Measurements from ENCODE around the gene RND2. TPM values are rescaled to one million over a fixed set of nuclear protein-coding genes. Genes with fewer than 3 reads are reported as not detected.

Gene RND2
- total RNA-seq, 1 donor from 2014 or later = under 0.01 TPM

- no peaks in the 10 kb centered on the region for H3K27me3 ChIP-seq (ENCODE audit: control insufficient read depth, insufficient read depth, low read length)
- no peak for TF ChIP-seq CTCF (IDR thresholded peaks at IDR 0.05; ENCODE audit: insufficient read depth, low read length, severe bottlenecking)
- peaks cover 15% of the 10 kb centered on the region for H3K36me3 ChIP-seq (ENCODE audit: control insufficient read depth, insufficient read depth, low read length)
- H3K4me3 ChIP-seq (ENCODE audit: low read depth, low read length) = no peak overlapping the region
- DNase-seq (ENCODE audit: low read depth) (no peak), FAIRE-seq (peak; percentile 47)
Measured at GRCh38 chr17:43014020-43014648, 10.9 kb upstream of the RND2 start.

GRCh38 chr17:43014649-43015542 is 10.1 kb upstream of the RND2 start:
- DNase-seq (ENCODE audit: low read depth) (no peak), FAIRE-seq (peak; percentile 55)
- no peak for TF ChIP-seq CTCF (IDR thresholded peaks at IDR 0.05; ENCODE audit: insufficient read depth, low read length, severe bottlenecking)
- Histone ChIP-seq H3K27me3 (ENCODE audit: control insufficient read depth, insufficient read depth, low read length) (no peaks in the 10 kb centered on the region), H3K4me3 (ENCODE audit: low read depth, low read length) (no peak overlapping the region), H3K36me3 (ENCODE audit: control insufficient read depth, insufficient read depth, low read length) (peaks cover 18% of the 10 kb centered on the region)

GRCh38 chr17:43015579-43015978 is 9.5 kb upstream of the RND2 start:
- DNase-seq (ENCODE audit: low read depth) (no peak), FAIRE-seq (no peak)
- H3K4me3 ChIP-seq (ENCODE audit: low read depth, low read length) = no peak overlapping the region
- H3K27me3 ChIP-seq (ENCODE audit: control insufficient read depth, insufficient read depth, low read length) = no peaks in the 10 kb centered on the region
- TF ChIP-seq CTCF (IDR thresholded peaks at IDR 0.05; ENCODE audit: insufficient read depth, low read length, severe bottlenecking) = no peak
- H3K36me3 ChIP-seq (ENCODE audit: control insufficient read depth, insufficient read depth, low read length) = peaks cover 18% of the 10 kb centered on the region

- Histone ChIP-seq H3K27me3 (ENCODE audit: control insufficient read depth, insufficient read depth, low read length) (no peaks in the 10 kb centered on the region), H3K4me3 (ENCODE audit: low read depth, low read length) (no peak overlapping the region), H3K36me3 (ENCODE audit: control insufficient read depth, insufficient read depth, low read length) (peaks cover 18% of the 10 kb centered on the region)
- DNase-seq (ENCODE audit: low read depth) = no peak
- TF ChIP-seq CTCF (IDR thresholded peaks at IDR 0.05; ENCODE audit: insufficient read depth, low read length, severe bottlenecking) = no peak
- FAIRE-seq = no peak
Measured at GRCh38 chr17:43016216-43016615, 8.8 kb upstream of the RND2 start.

GRCh38 chr17:43018008-43018853 is 6.8 kb upstream of the RND2 start:
- no peak for FAIRE-seq
- no peak for TF ChIP-seq CTCF (IDR thresholded peaks at IDR 0.05; ENCODE audit: insufficient read depth, low read length, severe bottlenecking)

More at GRCh38 chr17:43018008-43018853, 6.8 kb upstream of the RND2 start:
- Histone ChIP-seq H3K4me3 (ENCODE audit: low read depth, low read length) (no peak overlapping the region), H3K27me3 (ENCODE audit: control insufficient read depth, insufficient read depth, low read length) (no peaks in the 10 kb centered on the region), H3K36me3 (ENCODE audit: control insufficient read depth, insufficient read depth, low read length) (peaks cover 18% of the 10 kb centered on the region)
- DNase-seq (ENCODE audit: low read depth) = no peak
